AG09309 (cell line): Measurements from ENCODE around the gene DUSP16.
"Not testable (repeated sequence)": the region's sequence is repeated elsewhere in the genome, so short reads cannot be mapped to it uniquely, and the experiment has no call there.

Source experiments
- DNase-seq: peaks from one replicate; pipeline ENCODE4 v3.0.0-alpha.2; 2010; ENCODE audit warnings: low read depth
- H3K4me3 ChIP-seq: 2 replicates; pipeline ENCODE4 v1.5.1; 2011; ENCODE audit warnings: mild to moderate bottlenecking, low read depth, low read length, moderate library complexity; ENCODE audit not compliant: control insufficient read depth
- CTCF ChIP-seq: IDR thresholded peaks from 2 replicates; pipeline ENCODE4 v1.5.1; 2011; ENCODE audit warnings: mild to moderate bottlenecking, low read depth, low read length, inconsistent platforms; ENCODE audit not compliant: insufficient read depth, control insufficient read depth; ENCODE audit errors: missing control alignments

Gene DUSP16

GRCh38 chr12:12523229-12523628, 39.4 kb downstream of the DUSP16 start:
- no peak overlapping the region for H3K4me3 ChIP-seq
- DNase-seq = no peak
- no peak for TF ChIP-seq CTCF

GRCh38 chr12:12522657-12523056, 40.0 kb downstream of the DUSP16 start:
- DNase-seq, H3K4me3 ChIP-seq: not testable (repeated sequence)

- no peak overlapping the region for H3K4me3 ChIP-seq
- DNase-seq = no peak
- TF ChIP-seq CTCF = no peak
These were observed 40.8 kb downstream of the DUSP16 start for GRCh38 chr12:12521888-12522287.

- no peak for TF ChIP-seq CTCF
- H3K4me3 ChIP-seq = no peak overlapping the region
- no peak for DNase-seq
These were observed 41.6 kb downstream of the DUSP16 start for GRCh38 chr12:12521044-12521485.

- TF ChIP-seq CTCF = no peak
- H3K4me3 ChIP-seq = no peak overlapping the region
- DNase-seq = no peak
These were observed 42.4 kb downstream of the DUSP16 start for GRCh38 chr12:12520273-12520672.

- no peak for TF ChIP-seq CTCF
These were observed 43.2 kb downstream of the DUSP16 start for GRCh38 chr12:12519354-12519998.

GRCh38 chr12:12518919-12519318, 43.7 kb downstream of the DUSP16 start:
- no peak for TF ChIP-seq CTCF
- no peak overlapping the region for H3K4me3 ChIP-seq

More at GRCh38 chr12:12519354-12519998, 43.2 kb downstream of the DUSP16 start:
- H3K4me3 ChIP-seq = no peak overlapping the region
- DNase-seq = no peak

More at GRCh38 chr12:12518919-12519318, 43.7 kb downstream of the DUSP16 start:
- no peak for DNase-seq
